Natural killer cell (primary cell): ENCODE results near the gene LINGO4. TPM values are rescaled to one million over a fixed set of nuclear protein-coding genes. Genes with fewer than 3 reads are reported as not detected.

Source experiments
- ATAC-seq, 3 donors: fragments of 150-1000 bp in 2 of 3; fragments of 200-7000 bp in 1 of 3; cut with Tn5 transposase; 1 replicate in 1 of 3; 2 replicates in 2 of 3; pipeline ENCODE4 v1.10.0; 2021; ENCODE audit warnings: mild to moderate bottlenecking in 2 of 3, moderate library complexity in 2 of 3
- DNase-seq, 2 donors: peaks; one replicate each; pipeline versions ENCODE4 v3.0.0 to v3.0.0-alpha.2; 2013 to 2021; ENCODE audit warnings: mixed read lengths in 1 of 2
- H3K27ac ChIP-seq: one replicate; pipeline ENCODE4 v1.5.1; 2013; ENCODE audit warnings: mild to moderate bottlenecking, low read length
- H3K27me3 ChIP-seq: one replicate; pipeline ENCODE4 v1.6.1; 2013; ENCODE audit warnings: low read length; ENCODE audit not compliant: control insufficient read depth, insufficient read depth
- H3K36me3 ChIP-seq: one replicate; pipeline ENCODE4 v1.6.1; 2013; ENCODE audit warnings: low read length; ENCODE audit not compliant: control insufficient read depth, insufficient read depth
- H3K4me1 ChIP-seq: one replicate; pipeline ENCODE4 v1.6.1; 2013; ENCODE audit warnings: low read length; ENCODE audit not compliant: control insufficient read depth, insufficient read depth
- H3K4me3 ChIP-seq: one replicate; pipeline ENCODE4 v1.5.1; 2013; ENCODE audit warnings: low read length
- H3K9me3 ChIP-seq: one replicate; pipeline ENCODE4 v1.6.1; 2013; ENCODE audit warnings: low read length; ENCODE audit not compliant: control insufficient read depth, insufficient read depth
- H3K27ac Mint-ChIP-seq, 2 donors: one replicate each; pipeline ENCODE4 v1.8.0; 2022; ENCODE audit warnings: mild to moderate bottlenecking in 2 of 2, mixed read lengths in 2 of 2, moderate library complexity in 1 of 2
- H3K27me3 Mint-ChIP-seq, 2 donors: one replicate each; pipeline ENCODE4 v1.8.0; 2022; ENCODE audit warnings: low read depth in 2 of 2, mixed read lengths in 2 of 2
- H3K36me3 Mint-ChIP-seq: one replicate; pipeline ENCODE4 v1.8.0; 2022; ENCODE audit warnings: mixed read lengths
- H3K4me1 Mint-ChIP-seq, 2 donors: one replicate each; pipeline ENCODE4 v1.8.0; 2022; ENCODE audit warnings: mixed read lengths in 2 of 2
- H3K4me3 Mint-ChIP-seq: one replicate; pipeline ENCODE4 v1.8.0; 2022; ENCODE audit warnings: mild to moderate bottlenecking, moderate library complexity, mixed read lengths
- H3K9me3 Mint-ChIP-seq, 2 donors: one replicate each; pipeline ENCODE4 v1.8.0; 2022; ENCODE audit warnings: mixed read lengths in 2 of 2
- CTCF ChIP-seq: fragments of 200-600 bp; IDR thresholded peaks from one replicate; pipeline ENCODE4 v1.8.0; 2022; ENCODE audit warnings: antibody characterized with exemption
- WGBS: methylation state at CpG from one replicate; pipeline ENCODE4 v1.1.7; 2013; ENCODE audit warnings: missing lambda C conversion rate; ENCODE audit not compliant: insufficient coverage; 5-methylcytosine and 5-hydroxymethylcytosine counted together
- intact Hi-C: fragments of 100-400 bp; cut with micrococcal nuclease; formaldehyde crosslinking; loops from one replicate; pipeline ENCODE4 v1.14.2; 2022
- total RNA-seq, 4 donors: library from RNA; stranded (reverse); fragments of 120-200 nt in 1 of 4; gene quantifications; one replicate each; pipeline versions ENCODE4 v1.2.3 to v1.2.4, GENCODE V29; 2013 to 2022

Gene LINGO4
- total RNA-seq, 3 donors from 2014 or later (not counting 1 experiment from before 2014, with no cell fraction given), result not detected

GRCh38 chr1:151809290-151809984, 4.2 kb upstream of the LINGO4 start:
- Mint-ChIP-seq H3K27ac (no peak overlapping the region), H3K9me3 (no peaks in the 10 kb centered on the region), H3K4me1 (peaks cover 5 to 7% of the 10 kb centered on the region in 2 donors), H3K36me3 (no peaks in the 10 kb centered on the region), H3K4me3 (no peak overlapping the region), H3K27me3 (no peaks in the 10 kb centered on the region)
- intact Hi-C loops, result no loop called here
- Histone ChIP-seq H3K4me1 (peaks cover 10% of the 10 kb centered on the region), H3K9me3 (no peaks in the 10 kb centered on the region), H3K27me3 (no peaks in the 10 kb centered on the region), H3K27ac (no peak overlapping the region), H3K36me3 (no peaks in the 10 kb centered on the region), H3K4me3 (no peak overlapping the region)
- DNase-seq (no peak), ATAC-seq (no peak)
- TF ChIP-seq CTCF, result no peak
- 79% methylated on average over 8 of the region's 8 CpGs for WGBS

GRCh38 chr1:151807766-151808165, 2.5 kb upstream of the LINGO4 start:
- DNase-seq (no peak), ATAC-seq (no peak)
- Mint-ChIP-seq H3K36me3 (no peaks in the 10 kb centered on the region), H3K9me3 (no peaks in the 10 kb centered on the region), H3K4me1 (peaks cover 4% of the 10 kb centered on the region in 2 donors), H3K27ac (no peak overlapping the region), H3K4me3 (no peak overlapping the region), H3K27me3 (no peaks in the 10 kb centered on the region)
- TF ChIP-seq CTCF, result no peak
- Histone ChIP-seq H3K4me3 (no peak overlapping the region), H3K9me3 (no peaks in the 10 kb centered on the region), H3K27me3 (no peaks in the 10 kb centered on the region), H3K27ac (no peak overlapping the region), H3K36me3 (no peaks in the 10 kb centered on the region), H3K4me1 (peaks cover 3% of the 10 kb centered on the region)
- intact Hi-C loops, result no loop called here
- 80% methylated on average over 1 of the region's 1 CpG for WGBS

GRCh38 chr1:151807131-151807530, 1.9 kb upstream of the LINGO4 start:
- no peaks in the 10 kb centered on the region for H3K9me3 ChIP-seq
- H3K4me1 Mint-ChIP-seq, result no peaks in the 10 kb centered on the region
- no peak overlapping the region for H3K4me3 ChIP-seq
- no peak overlapping the region for H3K4me3 Mint-ChIP-seq
- no peak for TF ChIP-seq CTCF
- no peaks in the 10 kb centered on the region for H3K36me3 ChIP-seq
- ATAC-seq (no peak), DNase-seq (no peak)
- 92% methylated on average over 5 of the region's 5 CpGs for WGBS
- no peak overlapping the region for H3K27ac ChIP-seq
- intact Hi-C loops, result no loop called here
- H3K27me3 ChIP-seq, result no peaks in the 10 kb centered on the region
- no peaks in the 10 kb centered on the region for H3K27me3 Mint-ChIP-seq
- H3K4me1 ChIP-seq, result no peaks in the 10 kb centered on the region
- no peaks in the 10 kb centered on the region for H3K9me3 Mint-ChIP-seq
- no peaks in the 10 kb centered on the region for H3K36me3 Mint-ChIP-seq
- H3K27ac Mint-ChIP-seq, result no peak overlapping the region

- Mint-ChIP-seq H3K27ac (no peak overlapping the region), H3K36me3 (no peaks in the 10 kb centered on the region), H3K27me3 (no peaks in the 10 kb centered on the region), H3K4me1 (no peaks in the 10 kb centered on the region), H3K9me3 (no peaks in the 10 kb centered on the region), H3K4me3 (no peak overlapping the region)
- DNase-seq (peak in 1 of 2 donors; percentile 14), ATAC-seq (no peak)
- no peak for TF ChIP-seq CTCF
- H3K4me3 ChIP-seq, result no peak overlapping the region
- H3K36me3 ChIP-seq, result no peaks in the 10 kb centered on the region
- WGBS, result 87% methylated on average over 7 of the region's 7 CpGs
- H3K27me3 ChIP-seq, result no peaks in the 10 kb centered on the region
- intact Hi-C loops, result no loop called here
- no peaks in the 10 kb centered on the region for H3K9me3 ChIP-seq
- H3K4me1 ChIP-seq, result no peaks in the 10 kb centered on the region
- no peak overlapping the region for H3K27ac ChIP-seq
These were observed 951 bp upstream of the LINGO4 start for GRCh38 chr1:151806170-151806569.
